ENCODE measurements around the gene AK5.

DNA sequence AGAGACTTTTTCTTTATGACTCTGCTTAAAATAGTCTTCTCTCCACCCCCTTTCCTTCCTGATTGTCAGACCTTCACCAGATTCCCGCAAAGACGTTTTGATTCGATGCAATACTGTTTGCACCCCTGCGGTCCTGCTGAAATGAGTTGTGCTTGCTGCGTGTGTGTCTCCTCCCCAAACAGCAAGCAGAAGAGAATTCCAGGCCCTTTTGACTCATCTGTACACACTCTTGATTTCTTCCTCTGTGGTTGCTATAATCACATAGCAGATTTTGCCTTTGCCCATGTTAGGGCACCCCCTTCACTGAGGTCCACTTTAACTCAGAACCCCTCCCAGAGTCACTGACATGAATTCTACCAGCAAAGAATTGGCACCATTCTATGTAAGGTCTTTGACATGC lies 264.2 kb downstream of the AK5 start:
- TF ChIP-seq, protein P1, sequence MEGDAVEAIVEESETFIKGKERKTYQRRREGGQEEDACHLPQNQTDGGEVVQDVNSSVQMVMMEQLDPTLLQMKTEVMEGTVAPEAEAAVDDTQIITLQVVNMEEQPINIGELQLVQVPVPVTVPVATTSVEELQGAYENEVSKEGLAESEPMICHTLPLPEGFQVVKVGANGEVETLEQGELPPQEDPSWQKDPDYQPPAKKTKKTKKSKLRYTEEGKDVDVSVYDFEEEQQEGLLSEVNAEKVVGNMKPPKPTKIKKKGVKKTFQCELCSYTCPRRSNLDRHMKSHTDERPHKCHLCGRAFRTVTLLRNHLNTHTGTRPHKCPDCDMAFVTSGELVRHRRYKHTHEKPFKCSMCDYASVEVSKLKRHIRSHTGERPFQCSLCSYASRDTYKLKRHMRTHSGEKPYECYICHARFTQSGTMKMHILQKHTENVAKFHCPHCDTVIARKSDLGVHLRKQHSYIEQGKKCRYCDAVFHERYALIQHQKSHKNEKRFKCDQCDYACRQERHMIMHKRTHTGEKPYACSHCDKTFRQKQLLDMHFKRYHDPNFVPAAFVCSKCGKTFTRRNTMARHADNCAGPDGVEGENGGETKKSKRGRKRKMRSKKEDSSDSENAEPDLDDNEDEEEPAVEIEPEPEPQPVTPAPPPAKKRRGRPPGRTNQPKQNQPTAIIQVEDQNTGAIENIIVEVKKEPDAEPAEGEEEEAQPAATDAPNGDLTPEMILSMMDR (conservative IDR thresholded peaks at IDR 0.05; ENCODE audit: low read length): no peak
- no peak for TF ChIP-seq EZH2phosphoT487 (IDR thresholded peaks at IDR 0.05; ENCODE audit: borderline replicate concordance)

Measured in Loucy (cell line).